ENCODE data around the gene PPM1E.

PPM1E gene

GRCh38 chr17:59000022-59000421 is 244.4 kb downstream of the PPM1E start:
- DNase-seq, result no peak

GRCh38 chr17:59001158-59001814 is 245.6 kb downstream of the PPM1E start:
- peak; percentile 83 for DNase-seq

- no peak for DNase-seq
Observed at GRCh38 chr17:59002126-59002525, 246.5 kb downstream of the PPM1E start.

- DNase-seq, result no peak
Observed at GRCh38 chr17:59002848-59003247, 247.2 kb downstream of the PPM1E start.

- no peak for DNase-seq
Observed at GRCh38 chr17:59003860-59004259, 248.2 kb downstream of the PPM1E start.

- DNase-seq, result peak; percentile 57
Observed at GRCh38 chr17:59004338-59005111, 248.9 kb downstream of the PPM1E start.

- no peak for DNase-seq
Observed at GRCh38 chr17:59007995-59008394, 252.3 kb downstream of the PPM1E start.

GRCh38 chr17:59008737-59009136 is 253.1 kb downstream of the PPM1E start:
- no peak for DNase-seq

- DNase-seq, result no peak
Observed at GRCh38 chr17:59010026-59010425, 254.4 kb downstream of the PPM1E start.

GRCh38 chr17:59011975-59012374 is 256.3 kb downstream of the PPM1E start:
- DNase-seq, result no peak

- DNase-seq, result no peak
Observed at GRCh38 chr17:59018019-59018418, 262.4 kb downstream of the PPM1E start.

GRCh38 chr17:59024916-59025315 is 269.3 kb downstream of the PPM1E start:
- no peak for DNase-seq

- no peak for DNase-seq
Observed at GRCh38 chr17:59026176-59026939, 270.7 kb downstream of the PPM1E start.

GRCh38 chr17:59027750-59028149 is 272.1 kb downstream of the PPM1E start:
- DNase-seq, result no peak

GRCh38 chr17:59028328-59028727 is 272.7 kb downstream of the PPM1E start:
- no peak for DNase-seq

GRCh38 chr17:59030811-59031210 is 275.2 kb downstream of the PPM1E start:
- DNase-seq, result no peak

Measured in stimulated activated CD4-positive, alpha-beta T cell treated with anti-CD3 and anti-CD28 coated beads, Interleukin-1b, Interleukin-23, amount 100 ng/mL, for 48 hours (primary cell).